C4-2B (cell line): ENCODE measurements around the gene MUC5B.

Experiments
- ZFX ChIP-seq: fragments of 450-650 bp; IDR thresholded peaks from 2 replicates; pipeline ENCODE4 v1.6.1; 2017
- TF ChIP-seq, protein P1 (sequence below): fragments of 450-650 bp; conservative IDR thresholded peaks from 2 replicates; pipeline ENCODE4 v1.5.1; 2017; ENCODE audit warnings: mild to moderate bottlenecking

DNA sequence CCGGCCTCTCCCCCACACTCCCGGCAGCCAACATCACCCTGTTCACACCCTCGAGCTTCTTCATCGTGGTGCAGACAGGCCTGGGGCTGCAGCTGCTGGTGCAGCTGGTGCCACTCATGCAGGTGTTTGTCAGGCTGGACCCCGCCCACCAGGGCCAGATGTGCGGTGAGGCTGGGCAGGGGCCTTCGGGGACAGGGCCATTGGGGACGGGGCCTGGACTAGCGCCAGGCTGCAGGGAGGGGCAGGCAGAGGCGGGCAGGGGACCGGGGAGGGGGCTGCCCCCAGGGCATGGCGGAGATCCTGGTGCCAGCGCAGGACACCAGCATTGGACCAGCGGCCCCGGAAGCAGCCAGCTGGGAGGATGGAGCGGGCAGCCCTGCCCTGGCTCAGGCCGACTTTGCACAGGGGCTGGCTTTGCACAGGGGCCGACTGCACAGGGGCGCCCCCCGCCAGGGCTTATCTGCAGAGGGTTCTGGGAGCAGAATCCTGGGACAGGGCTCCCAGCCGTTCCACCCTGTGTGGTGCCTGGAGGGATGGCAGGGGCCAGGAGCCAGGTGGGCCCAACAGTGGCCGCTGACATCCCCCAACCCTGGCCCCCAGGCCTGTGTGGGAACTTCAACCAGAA, 8.6 kb downstream of the MUC5B start:
- TF ChIP-seq, protein P1, sequence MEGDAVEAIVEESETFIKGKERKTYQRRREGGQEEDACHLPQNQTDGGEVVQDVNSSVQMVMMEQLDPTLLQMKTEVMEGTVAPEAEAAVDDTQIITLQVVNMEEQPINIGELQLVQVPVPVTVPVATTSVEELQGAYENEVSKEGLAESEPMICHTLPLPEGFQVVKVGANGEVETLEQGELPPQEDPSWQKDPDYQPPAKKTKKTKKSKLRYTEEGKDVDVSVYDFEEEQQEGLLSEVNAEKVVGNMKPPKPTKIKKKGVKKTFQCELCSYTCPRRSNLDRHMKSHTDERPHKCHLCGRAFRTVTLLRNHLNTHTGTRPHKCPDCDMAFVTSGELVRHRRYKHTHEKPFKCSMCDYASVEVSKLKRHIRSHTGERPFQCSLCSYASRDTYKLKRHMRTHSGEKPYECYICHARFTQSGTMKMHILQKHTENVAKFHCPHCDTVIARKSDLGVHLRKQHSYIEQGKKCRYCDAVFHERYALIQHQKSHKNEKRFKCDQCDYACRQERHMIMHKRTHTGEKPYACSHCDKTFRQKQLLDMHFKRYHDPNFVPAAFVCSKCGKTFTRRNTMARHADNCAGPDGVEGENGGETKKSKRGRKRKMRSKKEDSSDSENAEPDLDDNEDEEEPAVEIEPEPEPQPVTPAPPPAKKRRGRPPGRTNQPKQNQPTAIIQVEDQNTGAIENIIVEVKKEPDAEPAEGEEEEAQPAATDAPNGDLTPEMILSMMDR: no peak
- TF ChIP-seq ZFX: no peak
